ENCODE results near the gene GMDS. TPM values are rescaled to one million over a fixed set of nuclear protein-coding genes. Genes with fewer than 3 reads are reported as not detected.

The GMDS gene
- total RNA-seq, 1 experiment from 2014 or later = 31.1 TPM

GRCh38 chr6:2187826-2188225, 57.6 kb downstream of the GMDS start:
- no peaks in the 10 kb centered on the region for H3K36me3 ChIP-seq (ENCODE audit: control insufficient read depth, insufficient read depth, low read length)
- H3K4me3 ChIP-seq (ENCODE audit: low read depth, low read length) = no peak overlapping the region
- no peaks in the 10 kb centered on the region for H3K27me3 Mint-ChIP-seq (ENCODE audit: insufficient read depth, unreplicated experiment)
- H3K27ac Mint-ChIP-seq (ENCODE audit: unreplicated experiment) = no peak overlapping the region
- no peaks in the 10 kb centered on the region for H3K9me3 ChIP-seq
- H3K4me3 Mint-ChIP-seq (ENCODE audit: unreplicated experiment) = no peak overlapping the region
- H3K4me1 Mint-ChIP-seq (ENCODE audit: low read depth, unreplicated experiment) = no peaks in the 10 kb centered on the region
- ChIA-PET CTCF (no interaction called here), POLR2A (no interaction called here)
- DNase-seq = no peak
- no peaks in the 10 kb centered on the region for H3K9me3 Mint-ChIP-seq (ENCODE audit: unreplicated experiment)
- no peak for TF ChIP-seq CTCF (IDR thresholded peaks at IDR 0.05; ENCODE audit: insufficient read depth in 1 of 2, low read depth in 1 of 2, low read length in 1 of 2, severe bottlenecking in 1 of 2, unreplicated experiment in 1 of 2)
- no peaks in the 10 kb centered on the region for H3K27me3 ChIP-seq (replicated peaks; ENCODE audit: control insufficient read depth, insufficient read depth, low read length)
- intact Hi-C loops (cut with micrococcal nuclease; ENCODE audit: unreplicated experiment) = no loop called here
- H3K36me3 Mint-ChIP-seq (ENCODE audit: insufficient read depth, unreplicated experiment) = no peaks in the 10 kb centered on the region
- H3K4me1 ChIP-seq = no peaks in the 10 kb centered on the region
- no TSS peak for BruUV-seq (replicated peaks)

GRCh38 chr6:2186516-2186915, 58.9 kb downstream of the GMDS start:
- H3K36me3 Mint-ChIP-seq (ENCODE audit: insufficient read depth, unreplicated experiment) = no peaks in the 10 kb centered on the region
- no peak overlapping the region for H3K4me3 Mint-ChIP-seq (ENCODE audit: unreplicated experiment)
- Histone ChIP-seq H3K4me3 (ENCODE audit: low read depth, low read length) (no peak overlapping the region), H3K27me3 (replicated peaks; ENCODE audit: control insufficient read depth, insufficient read depth, low read length) (no peaks in the 10 kb centered on the region), H3K36me3 (ENCODE audit: control insufficient read depth, insufficient read depth, low read length) (no peaks in the 10 kb centered on the region), H3K9me3 (no peaks in the 10 kb centered on the region), H3K4me1 (no peaks in the 10 kb centered on the region)
- intact Hi-C loops (cut with micrococcal nuclease; ENCODE audit: unreplicated experiment) = no loop called here
- POLR2A ChIA-PET = no interaction called here
- DNase-seq = no peak
- CTCF ChIA-PET = no interaction called here
- H3K9me3 Mint-ChIP-seq (ENCODE audit: unreplicated experiment) = no peaks in the 10 kb centered on the region
- no peak for TF ChIP-seq CTCF (IDR thresholded peaks at IDR 0.05; ENCODE audit: insufficient read depth in 1 of 2, low read depth in 1 of 2, low read length in 1 of 2, severe bottlenecking in 1 of 2, unreplicated experiment in 1 of 2)
- H3K4me1 Mint-ChIP-seq (ENCODE audit: low read depth, unreplicated experiment) = no peaks in the 10 kb centered on the region
- BruUV-seq (replicated peaks) = no TSS peak
- no peaks in the 10 kb centered on the region for H3K27me3 Mint-ChIP-seq (ENCODE audit: insufficient read depth, unreplicated experiment)
- H3K27ac Mint-ChIP-seq (ENCODE audit: unreplicated experiment) = no peak overlapping the region

- Mint-ChIP-seq H3K27ac (ENCODE audit: unreplicated experiment) (no peak overlapping the region), H3K4me3 (ENCODE audit: unreplicated experiment) (no peak overlapping the region), H3K9me3 (ENCODE audit: unreplicated experiment) (no peaks in the 10 kb centered on the region), H3K4me1 (ENCODE audit: low read depth, unreplicated experiment) (no peaks in the 10 kb centered on the region), H3K36me3 (ENCODE audit: insufficient read depth, unreplicated experiment) (no peaks in the 10 kb centered on the region), H3K27me3 (ENCODE audit: insufficient read depth, unreplicated experiment) (no peaks in the 10 kb centered on the region)
- H3K36me3 ChIP-seq (ENCODE audit: control insufficient read depth, insufficient read depth, low read length) = no peaks in the 10 kb centered on the region
- DNase-seq = no peak
- no TSS peak for BruUV-seq (replicated peaks)
- no peak overlapping the region for H3K4me3 ChIP-seq (ENCODE audit: low read depth, low read length)
- H3K27me3 ChIP-seq (replicated peaks; ENCODE audit: control insufficient read depth, insufficient read depth, low read length) = no peaks in the 10 kb centered on the region
- intact Hi-C loops (cut with micrococcal nuclease; ENCODE audit: unreplicated experiment) = no loop called here
- CTCF ChIA-PET = no interaction called here
- POLR2A ChIA-PET = no interaction called here
- no peaks in the 10 kb centered on the region for H3K9me3 ChIP-seq
- no peaks in the 10 kb centered on the region for H3K4me1 ChIP-seq
- TF ChIP-seq CTCF (IDR thresholded peaks at IDR 0.05; ENCODE audit: insufficient read depth in 1 of 2, low read depth in 1 of 2, low read length in 1 of 2, severe bottlenecking in 1 of 2, unreplicated experiment in 1 of 2) = no peak
Observed at GRCh38 chr6:2185466-2185865, 59.9 kb downstream of the GMDS start.

Data from Caco-2 (cell line).